ENCODE measurements around the gene MGAT5.

Gene MGAT5

DNA sequence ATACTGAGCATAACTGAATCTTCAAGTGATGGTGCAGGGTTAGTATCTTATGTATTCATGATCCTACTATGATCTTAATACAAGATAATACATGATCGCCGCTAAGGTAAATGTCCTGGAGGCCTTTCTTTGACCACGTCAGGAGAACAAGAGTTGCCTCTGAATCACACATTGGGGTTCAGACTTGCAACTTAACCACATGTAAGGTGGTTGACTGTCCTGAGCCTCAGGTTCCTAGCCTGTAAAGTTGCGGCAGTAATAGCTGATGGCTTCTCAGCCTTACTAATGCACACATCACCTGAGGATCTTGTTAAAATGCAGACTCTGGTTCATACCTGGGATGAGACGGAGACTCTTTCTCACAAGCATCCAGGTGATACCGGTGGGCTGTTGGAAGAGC lies 112.5 kb downstream of the MGAT5 start:
- no peak for DNase-seq (ENCODE audit: low read depth in 2 of 2)

DNA sequence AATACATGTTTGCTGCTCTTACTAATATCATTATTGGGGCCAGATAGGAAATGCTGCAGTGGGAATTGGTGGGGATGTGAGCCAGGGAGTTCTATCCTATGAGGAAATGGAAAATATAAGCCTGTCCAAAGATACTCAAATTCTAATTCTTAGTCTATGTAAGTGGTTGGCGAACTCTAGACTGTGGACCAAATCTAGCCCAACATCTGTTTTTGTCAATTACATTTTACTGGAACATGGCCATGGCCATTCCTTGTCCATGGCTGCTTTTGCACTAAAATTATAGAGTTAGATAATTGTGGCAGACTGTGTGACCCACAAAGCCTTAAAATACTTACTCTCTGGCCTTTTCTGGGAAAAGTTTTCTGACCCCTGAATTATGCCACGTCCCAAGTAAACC lies 113.3 kb downstream of the MGAT5 start:
- DNase-seq (ENCODE audit: low read depth in 2 of 2), result no peak

DNA sequence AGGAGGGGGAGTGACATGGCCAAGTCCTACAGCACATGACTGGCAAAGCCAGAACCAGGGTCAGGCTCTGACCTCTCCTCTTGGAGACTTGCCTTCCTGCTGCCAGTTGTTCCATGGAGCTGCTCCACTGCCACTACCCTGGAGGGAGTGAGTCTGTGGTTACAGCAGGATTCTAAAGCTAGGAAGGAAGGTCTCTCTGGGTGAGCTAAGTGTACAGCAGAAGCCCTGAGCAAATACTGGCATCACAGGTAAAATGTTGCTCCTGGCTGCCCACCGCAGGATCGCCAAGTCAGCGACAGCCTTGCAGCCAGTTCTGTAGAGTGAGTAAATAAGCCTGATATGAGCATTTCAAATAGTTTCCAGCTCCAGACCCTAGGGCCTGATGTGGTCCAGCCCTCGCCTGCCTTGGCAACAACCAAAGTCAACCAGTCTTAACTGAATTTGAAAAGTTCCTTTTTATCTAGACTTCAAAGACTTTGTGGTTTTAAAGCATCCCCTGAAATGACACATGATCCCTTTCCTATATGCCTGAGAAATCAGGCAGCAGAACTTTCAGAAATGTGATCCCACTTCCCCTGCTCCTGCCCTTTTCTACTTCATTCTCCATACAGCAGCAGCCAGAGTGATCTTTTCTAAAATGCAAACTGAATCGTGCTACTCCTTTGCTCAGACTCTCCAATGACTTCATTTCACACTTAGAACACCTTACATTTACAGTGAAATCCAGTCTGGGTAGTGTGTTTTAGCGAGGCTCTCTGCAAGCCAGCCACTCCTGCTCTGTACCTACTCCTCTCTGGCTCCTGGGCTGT lies 114.3 kb downstream of the MGAT5 start:
- DNase-seq (ENCODE audit: low read depth in 2 of 2), result no peak

DNA sequence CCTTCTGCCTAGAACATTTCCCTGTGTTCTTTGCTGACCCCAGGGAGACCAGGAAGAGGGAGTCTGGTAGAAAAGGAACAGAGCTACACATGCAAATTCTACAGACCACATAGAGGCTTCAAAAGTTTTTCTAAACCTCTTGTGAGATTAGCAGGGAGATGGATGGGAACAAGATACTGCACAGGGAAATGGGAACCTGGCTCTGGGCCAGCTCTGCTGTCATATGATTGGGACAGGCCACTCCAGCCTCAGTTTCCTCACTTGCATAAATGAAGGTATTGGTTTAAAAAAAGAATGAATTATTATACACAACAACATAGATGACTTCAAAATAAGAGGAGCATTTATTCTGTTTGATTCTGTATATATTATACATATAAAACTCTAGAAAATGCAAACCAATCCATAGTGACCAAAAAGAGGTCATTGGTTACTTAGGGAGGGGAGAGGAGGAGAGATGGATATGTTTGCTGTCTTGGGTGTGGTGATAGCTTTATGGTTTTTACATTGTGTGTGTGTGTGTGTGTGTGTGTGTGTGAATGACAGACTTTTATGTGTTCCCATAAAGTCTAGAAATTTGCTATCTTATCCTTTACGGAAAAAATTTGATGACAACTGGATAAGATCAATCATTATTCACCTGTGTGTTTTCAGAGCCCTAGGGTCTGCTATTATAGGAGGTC lies 115.5 kb downstream of the MGAT5 start:
- DNase-seq (ENCODE audit: low read depth in 2 of 2), result no peak

DNA sequence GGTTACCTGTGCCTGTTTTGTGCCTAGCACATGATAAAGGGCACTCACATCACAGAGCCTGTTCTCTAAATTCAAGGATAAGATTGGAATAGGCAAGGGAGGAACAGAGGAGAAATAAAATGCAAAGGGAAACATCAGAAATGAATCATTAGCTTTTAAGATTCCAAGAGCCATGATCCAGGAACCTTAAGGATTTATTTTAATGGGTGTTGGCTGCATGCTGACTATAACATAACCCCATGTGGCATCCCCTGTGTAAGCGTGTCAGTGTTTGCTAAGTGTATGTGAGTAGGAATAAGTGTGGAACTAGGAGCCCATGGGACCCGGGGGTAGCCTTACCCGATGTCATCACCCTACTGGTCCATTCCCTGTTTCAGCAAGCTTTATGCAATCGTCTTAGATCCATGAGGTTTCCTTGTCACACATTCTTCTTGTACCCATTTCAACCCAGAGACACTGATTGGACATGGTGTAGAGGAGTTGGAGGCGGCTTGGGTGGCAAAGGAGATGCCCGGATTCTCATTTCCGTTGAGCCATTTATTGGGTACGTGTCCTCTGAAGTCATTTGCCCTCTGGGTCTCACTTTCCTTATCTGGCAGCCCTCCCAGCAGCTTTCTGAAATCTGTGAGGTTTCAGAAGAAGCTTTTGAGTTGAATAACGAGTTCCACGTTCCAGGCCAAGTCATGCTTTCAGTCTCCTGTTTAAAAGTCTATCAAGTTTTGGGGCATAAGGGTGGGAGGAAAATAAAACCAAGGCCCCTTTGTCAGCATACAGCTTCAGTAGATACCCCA lies 117.0 kb downstream of the MGAT5 start:
- DNase-seq (ENCODE audit: low read depth in 2 of 2), result no peak

DNA sequence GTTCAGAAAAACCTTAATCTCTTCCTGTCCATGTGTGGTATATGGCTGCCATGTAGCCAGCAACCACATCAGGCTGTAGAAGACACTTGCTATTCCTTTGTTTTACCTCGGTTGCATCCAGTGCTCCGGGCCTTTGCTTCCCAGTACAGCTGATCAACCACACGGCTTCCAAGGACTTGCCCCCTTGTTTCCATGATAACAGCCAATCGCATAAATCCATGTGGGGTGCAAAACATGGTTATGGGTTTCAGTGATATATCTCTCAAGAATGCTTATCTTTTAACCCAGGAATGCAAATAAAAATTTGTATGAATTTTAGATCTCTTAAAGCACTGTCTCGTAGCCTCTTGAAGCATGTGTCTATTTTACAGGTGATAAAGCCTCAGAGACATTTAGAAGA lies 118.3 kb downstream of the MGAT5 start:
- no peak for DNase-seq (ENCODE audit: low read depth in 2 of 2)

DNA sequence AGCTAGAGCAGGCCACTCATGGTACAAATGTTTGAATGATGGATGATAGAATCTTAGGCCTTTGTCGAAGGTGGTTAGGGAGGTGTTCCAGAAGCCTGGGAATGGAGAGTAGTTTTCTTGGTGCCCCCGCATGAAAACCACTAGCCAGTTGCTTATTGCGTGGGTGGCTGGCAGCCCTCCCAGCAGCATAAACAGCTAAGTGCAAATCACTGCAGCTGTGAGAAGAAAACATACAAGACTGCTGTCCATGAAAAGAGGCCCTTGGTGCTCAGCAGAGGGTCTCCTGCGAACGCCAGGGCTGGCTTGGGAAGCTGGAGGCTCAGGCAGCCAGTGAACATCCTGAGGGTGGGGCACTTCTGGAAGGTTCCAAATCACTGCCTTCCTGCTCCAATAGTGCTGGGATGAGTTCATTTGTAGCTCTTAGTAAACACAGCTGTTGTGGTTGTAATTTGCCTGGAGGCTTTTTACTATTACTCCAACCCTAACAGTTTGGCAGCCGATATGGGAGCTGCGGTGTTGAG lies 118.8 kb downstream of the MGAT5 start:
- DNase-seq (ENCODE audit: low read depth in 2 of 2), result no peak

DNA sequence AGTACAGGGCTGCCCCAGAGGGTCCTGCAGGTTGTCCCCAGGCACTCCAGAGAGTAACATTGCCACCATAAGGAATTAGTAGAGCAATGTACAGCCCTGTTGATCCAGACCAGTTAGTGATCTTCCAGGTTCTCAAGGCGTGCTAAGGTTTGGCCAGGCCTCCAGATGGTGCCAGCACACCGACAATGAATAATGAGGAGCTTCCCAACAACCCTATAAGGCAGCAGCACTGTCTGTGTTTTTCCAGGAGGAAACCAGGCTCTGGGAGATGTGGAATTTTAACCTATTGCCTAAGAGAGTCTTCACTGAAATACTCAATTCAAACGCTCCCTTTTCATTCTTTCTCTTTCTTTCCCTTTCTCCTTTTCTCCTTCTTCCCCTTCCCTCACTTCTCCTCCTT lies 122.1 kb downstream of the MGAT5 start:
- no peak for DNase-seq (ENCODE audit: low read depth in 2 of 2)

DNA sequence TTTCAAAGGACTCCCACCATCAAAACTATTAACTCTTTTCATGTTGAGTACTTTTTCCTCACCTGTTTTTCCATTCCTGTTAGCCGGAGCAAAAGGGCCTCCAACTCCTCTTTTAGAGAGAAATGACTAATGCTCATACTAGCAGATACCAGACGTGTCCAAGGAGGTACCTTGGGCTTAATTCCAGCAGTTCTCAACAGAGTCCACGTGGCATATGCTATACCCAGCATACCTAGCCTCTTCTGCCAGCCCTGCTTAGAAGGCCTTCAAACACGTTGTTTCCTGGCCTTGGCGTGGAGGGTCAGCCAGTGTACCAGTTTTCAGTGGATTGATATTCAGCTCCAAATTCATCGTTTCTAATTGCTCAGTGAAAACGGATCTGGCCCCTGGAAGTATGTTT lies 123.9 kb downstream of the MGAT5 start:
- DNase-seq (ENCODE audit: low read depth in 2 of 2), result no peak

DNA sequence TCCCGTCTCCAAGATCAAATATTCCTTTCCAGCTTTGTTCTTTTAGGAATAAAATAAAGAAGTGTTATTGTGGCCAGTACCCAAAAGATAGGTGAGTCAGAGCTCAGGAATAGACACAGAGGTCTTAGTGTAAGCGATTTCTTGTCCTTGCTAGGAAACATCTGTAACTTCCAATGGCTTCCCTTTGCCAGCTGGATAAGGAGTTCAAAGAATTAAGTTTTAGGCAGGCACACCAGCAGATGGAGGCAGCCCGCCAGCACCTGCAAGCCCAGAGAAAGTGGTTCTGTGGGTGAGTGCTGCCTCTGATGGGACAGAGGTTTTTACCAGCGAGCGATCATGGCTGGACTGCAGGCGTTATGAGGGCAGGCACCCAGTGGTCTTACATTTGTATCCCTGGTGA lies 125.4 kb downstream of the MGAT5 start:
- no peak for DNase-seq (ENCODE audit: low read depth in 2 of 2)

DNA sequence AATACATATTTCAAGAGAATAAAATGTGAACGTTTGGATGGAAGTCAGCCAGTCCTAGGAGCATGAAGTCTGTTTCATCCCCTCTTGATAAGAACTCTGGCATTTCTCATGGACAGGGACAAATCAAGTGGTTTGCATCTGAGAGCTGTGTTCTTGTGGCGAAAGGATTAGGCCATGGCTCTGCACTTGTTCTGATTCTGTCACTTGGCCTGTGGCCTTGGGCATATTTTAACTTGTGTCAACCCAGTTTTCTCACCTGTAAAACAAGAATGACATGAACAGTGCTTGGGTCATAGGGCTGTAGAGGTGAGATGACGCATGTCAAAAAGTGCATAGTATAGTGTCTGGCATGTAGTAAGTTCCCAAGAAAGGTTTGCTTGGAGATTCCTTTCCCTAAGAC lies 125.8 kb downstream of the MGAT5 start:
- no peak for DNase-seq (ENCODE audit: low read depth in 2 of 2)

DNA sequence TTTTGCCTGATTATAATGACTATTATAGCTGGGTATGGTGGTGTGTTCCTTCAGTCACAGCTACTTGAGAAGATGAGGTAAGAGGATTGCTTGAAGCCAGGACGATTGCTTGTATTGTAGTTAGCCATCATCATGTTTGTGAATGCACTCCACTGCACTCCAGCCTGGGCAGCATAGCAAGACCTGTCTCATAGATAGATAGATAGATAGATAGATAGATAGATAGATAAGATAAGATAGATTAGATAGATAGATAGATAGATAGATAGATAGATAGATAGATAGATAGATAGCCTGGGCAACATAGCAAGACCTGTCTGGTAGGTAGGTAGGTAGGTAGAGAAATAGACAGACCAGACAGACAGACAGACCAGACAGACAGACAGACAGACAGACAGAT lies 127.3 kb downstream of the MGAT5 start:
- no peak for DNase-seq (ENCODE audit: low read depth in 2 of 2)

DNA sequence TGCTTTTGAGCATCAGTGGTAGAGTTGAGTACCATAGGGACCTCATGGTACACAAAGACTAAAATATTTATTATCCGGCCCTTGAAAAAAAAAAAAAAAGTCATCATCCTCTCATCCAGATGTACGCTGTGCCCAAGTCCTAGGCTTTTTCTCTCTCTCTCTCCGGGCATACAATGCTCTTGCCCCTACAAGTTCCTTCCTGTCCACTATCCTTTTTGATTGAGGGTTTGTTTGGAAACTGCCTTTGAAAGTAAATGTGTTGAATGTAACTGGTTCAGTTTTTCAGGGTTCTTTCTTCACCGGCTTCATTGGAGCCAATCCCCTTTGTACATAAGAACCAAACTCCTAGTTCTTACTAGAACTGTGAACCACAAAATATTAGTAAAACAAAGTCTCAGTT lies 130.3 kb downstream of the MGAT5 start:
- DNase-seq (ENCODE audit: low read depth in 2 of 2), result no peak

DNA sequence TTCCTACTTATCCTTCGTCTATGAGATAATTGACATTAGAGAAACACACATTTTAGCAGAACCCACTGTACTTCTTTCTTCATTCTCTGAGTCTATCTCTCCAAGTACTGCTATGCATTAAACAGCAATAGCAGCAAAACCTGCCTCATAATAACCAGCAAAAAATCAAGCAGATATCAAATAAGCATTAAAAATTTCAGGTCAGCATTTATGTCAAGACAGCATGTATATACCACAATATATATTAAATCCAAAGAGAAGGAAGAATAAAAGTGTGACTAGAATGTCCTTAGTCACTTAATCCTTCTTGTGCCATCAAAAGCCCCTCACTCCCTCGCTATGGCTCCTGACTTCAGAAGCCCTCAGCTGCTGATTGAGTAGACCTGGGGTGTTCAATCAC lies 131.3 kb downstream of the MGAT5 start:
- DNase-seq (ENCODE audit: low read depth in 2 of 2), result no peak

DNA sequence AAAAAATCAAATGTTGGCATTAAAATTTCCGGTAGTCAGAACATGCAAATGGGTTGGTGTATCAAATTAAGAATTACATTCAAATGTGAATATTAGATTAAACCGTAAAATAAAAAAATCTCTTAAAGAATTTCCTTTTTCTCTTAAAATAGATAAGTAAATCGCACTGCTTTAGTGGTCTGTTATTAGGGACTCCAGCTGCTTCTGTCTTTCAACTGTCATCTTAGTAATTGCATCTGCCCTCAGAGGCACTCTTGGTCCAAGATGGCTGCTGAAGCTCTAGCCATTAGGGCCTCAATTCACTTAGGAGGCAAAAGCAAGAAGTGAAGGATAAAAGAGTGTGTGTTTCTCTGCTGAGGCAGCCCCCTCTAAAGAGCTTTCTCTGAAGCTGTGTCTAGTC lies 132.4 kb downstream of the MGAT5 start:
- DNase-seq (ENCODE audit: low read depth in 2 of 2), result no peak

DNA sequence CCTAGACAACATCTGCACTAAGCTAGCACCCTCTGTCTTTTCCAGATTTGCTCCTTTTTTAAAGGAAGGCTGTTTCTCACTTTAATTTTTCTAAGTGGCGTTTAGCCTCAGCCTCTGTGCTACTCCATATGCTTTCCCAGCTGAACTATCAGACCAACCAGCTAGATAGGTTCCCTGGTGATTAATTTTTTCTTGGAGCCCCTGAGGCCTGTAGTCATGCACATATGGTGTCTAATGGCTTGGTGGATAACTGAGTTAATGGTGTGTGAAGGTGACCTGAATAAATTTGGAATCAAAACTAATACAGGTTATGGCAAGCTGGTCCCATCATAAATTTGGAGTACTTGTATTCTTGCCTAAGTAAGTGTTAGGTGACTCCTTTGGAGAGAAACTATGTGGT lies 135.5 kb downstream of the MGAT5 start:
- DNase-seq (ENCODE audit: low read depth in 2 of 2), result no peak

DNA sequence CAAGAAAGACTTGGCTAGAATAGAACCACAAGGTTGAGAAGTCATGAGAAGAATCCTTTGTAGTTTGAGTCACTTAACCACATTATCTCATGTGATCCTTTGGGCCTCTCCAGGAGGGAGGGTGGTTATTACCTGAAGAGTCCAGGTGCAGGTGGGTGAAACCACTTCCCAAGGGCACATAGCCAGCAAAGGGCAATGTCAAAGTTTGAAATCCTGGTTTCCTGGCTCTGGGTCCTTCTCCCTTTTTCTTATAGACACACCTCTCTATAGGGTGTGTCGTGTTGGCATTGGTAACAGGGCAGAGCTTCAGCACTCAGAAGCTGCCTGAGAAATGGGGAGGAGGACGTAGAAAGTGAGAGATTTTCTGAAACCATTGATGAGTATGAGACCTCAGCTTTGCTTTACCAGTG lies 137.9 kb downstream of the MGAT5 start:
- no peak for DNase-seq (ENCODE audit: low read depth in 2 of 2)

DNA sequence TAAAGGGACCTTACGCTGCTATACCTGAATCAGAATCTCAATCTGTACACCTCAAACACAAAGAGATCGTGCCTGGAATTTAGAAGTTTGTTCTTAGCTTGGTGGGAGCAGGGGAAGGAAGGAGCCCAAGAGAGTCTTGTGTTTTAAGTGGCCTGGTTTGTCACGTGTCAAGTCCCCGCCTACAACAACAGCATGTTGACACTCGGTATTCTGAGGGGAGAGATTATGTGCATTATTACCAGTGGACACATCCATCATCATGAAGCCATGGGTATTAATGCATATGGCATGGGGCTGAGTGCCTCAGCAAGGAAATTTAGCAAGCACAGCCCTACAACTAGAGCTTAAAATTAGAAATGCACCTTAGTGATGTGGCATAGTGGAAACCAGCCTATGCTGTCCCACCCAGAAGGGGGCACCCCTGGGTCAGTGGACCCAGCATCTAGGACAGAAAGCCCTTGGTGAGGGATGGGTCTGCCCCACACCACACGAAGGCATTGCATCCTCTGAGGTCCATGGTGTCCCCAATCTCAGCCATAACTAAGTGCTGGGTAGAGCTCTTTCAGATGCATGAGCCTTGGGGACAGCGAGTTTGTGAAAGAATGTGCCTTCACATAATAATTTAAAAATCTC lies 138.7 kb downstream of the MGAT5 start:
- no peak for DNase-seq (ENCODE audit: low read depth in 2 of 2)

DNA sequence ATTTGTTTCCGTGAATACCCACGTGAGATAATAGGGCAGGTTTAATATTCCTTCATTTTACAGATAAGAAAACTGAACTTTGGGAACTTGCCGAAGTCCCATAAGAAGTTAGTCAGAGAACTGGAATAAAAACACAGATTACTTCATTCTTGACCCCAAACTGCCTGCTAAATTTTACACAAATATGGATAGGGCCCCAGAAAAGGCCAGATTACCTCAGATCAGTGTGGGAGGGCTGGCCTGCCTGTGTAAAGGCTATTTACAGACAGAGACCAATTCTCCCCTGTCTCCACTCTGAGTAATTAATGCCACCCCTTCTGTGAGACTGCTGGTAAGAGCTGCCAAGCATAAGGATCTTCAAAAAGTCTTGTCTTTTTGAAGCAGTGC lies 139.2 kb downstream of the MGAT5 start:
- DNase-seq (ENCODE audit: low read depth in 2 of 2), result no peak

DNA sequence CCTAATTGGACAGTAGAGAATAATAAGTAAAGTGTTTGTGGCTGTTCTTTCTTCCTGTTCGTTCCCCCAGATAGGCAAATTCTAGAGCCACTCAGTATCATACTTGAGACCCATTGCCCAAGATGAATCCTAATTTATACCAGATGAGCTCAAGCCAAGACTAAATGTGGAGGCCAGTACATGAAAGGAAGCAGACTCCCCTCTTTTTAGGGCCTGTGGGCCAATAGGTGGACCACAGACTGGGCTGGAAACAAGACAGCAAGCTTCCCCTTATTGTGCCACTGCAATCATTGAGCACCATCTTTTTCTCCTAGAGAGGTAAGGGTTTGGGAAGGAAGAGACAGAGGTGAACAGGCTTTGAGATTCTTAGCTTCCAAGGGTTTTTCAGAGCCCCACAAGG lies 141.9 kb downstream of the MGAT5 start:
- no peak for DNase-seq (ENCODE audit: low read depth in 2 of 2)

DNA sequence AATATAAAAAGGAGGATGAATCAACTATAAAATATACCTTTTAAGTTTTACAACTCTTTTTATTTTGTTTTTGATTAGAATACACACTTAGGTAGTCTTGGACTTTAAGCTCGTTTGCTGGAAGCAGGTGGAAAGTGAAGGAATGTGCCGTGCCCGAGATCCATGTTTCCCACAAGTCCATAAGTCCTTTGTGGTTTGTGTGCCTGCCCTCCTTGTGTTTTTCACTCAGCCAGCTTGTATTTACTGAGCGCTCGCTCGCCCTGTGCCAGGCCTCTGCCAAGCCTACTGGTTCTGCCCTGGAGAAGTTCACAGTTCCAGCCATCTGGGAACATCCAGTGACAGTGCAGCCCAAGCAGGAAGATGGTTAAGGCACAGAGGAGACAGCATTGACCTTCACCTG lies 142.6 kb downstream of the MGAT5 start:
- DNase-seq (ENCODE audit: low read depth in 2 of 2), result no peak

Measured in stimulated activated CD8-positive, alpha-beta memory T cell treated with anti-CD3 and anti-CD28 coated beads, Interleukin-15, amount 100 ng/mL, for 48 hours (primary cell).